GM12878 (cell line): ENCODE data around the gene ADGRD1.

Experiments
- FOXK2 ChIP-seq: fragments of 450-650 bp; IDR thresholded peaks from 2 replicates; pipeline ENCODE4 v1.6.1; 2017; ENCODE audit warnings: mild to moderate bottlenecking, moderate library complexity
- SRF ChIP-seq, 2 experiments: IDR thresholded peaks; 2 replicates each; pipeline ENCODE4 v1.6.1; 2011; ENCODE audit warnings: low read depth in 2 of 2, low read length in 2 of 2, mild to moderate bottlenecking in 1 of 2, moderate library complexity in 1 of 2
- TF ChIP-seq, protein P1 (sequence below), 3 experiments: IDR thresholded peaks in 2 of 3; conservative IDR thresholded peaks in 1 of 3; 2 replicates each; pipeline ENCODE4 v1.5.1; 2011; ENCODE audit warnings: low read depth in 3 of 3, low read length in 3 of 3, mild to moderate bottlenecking in 3 of 3, control low read depth in 2 of 3, moderate library complexity in 2 of 3, inconsistent platforms in 1 of 3, mixed read lengths in 1 of 3; ENCODE audit not compliant: control insufficient read depth in 2 of 3, insufficient read depth in 1 of 3; ENCODE audit errors: extremely low read depth in 1 of 3
- TF ChIP-seq, protein P2 (sequence below): IDR thresholded peaks from 2 replicates; pipeline ENCODE4 v1.6.1; 2012; ENCODE audit warnings: low read depth, low read length, improper control_type of control experiment
- TF ChIP-seq, protein P3 (sequence below): fragments of 450-650 bp; IDR thresholded peaks from 2 replicates; pipeline ENCODE4 v1.6.1; 2017; ENCODE audit warnings: borderline replicate concordance

DNA sequence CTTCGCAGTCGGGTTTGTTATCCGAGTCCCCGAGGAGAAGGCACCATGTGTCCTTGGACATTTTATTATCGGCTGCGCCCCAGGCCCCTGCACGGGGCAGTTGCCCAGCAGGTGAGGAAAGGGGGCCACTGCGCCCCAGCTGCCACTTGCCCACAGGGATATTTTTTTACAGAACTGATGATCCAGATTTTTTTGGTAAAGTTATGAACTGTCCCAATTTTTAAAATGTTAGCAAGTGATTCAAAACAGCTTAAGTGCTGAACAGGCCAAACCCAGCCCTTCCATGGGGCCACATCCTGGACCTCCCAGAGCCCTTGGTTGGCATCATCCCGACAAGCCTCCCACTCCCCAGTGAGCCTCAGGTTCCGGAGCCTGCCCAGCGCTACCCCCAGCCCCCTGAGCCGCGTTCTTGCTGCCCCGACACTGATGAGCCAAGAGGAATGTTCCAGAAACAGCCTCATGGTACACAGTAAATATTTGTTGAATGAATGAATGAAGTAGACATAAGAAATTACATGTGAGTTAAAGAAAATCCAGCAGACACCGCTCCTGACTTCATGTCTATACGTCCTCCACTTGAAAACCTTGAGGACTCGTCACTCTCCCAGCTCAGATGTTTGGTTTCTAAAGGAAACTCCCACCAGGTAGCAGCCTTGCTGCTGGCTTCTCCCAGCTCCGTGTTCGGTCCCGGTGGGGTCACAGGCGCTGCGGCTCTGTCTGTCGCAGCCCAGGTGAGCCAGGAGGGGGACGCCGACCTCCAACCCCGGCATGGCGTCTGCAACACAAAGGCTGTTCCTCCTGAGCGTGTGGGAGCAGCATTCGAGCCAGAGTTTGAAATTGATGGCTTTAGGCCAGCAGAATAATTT is 88.5 kb downstream of the ADGRD1 start:
- no peak for TF ChIP-seq FOXK2
- TF ChIP-seq, protein P1, sequence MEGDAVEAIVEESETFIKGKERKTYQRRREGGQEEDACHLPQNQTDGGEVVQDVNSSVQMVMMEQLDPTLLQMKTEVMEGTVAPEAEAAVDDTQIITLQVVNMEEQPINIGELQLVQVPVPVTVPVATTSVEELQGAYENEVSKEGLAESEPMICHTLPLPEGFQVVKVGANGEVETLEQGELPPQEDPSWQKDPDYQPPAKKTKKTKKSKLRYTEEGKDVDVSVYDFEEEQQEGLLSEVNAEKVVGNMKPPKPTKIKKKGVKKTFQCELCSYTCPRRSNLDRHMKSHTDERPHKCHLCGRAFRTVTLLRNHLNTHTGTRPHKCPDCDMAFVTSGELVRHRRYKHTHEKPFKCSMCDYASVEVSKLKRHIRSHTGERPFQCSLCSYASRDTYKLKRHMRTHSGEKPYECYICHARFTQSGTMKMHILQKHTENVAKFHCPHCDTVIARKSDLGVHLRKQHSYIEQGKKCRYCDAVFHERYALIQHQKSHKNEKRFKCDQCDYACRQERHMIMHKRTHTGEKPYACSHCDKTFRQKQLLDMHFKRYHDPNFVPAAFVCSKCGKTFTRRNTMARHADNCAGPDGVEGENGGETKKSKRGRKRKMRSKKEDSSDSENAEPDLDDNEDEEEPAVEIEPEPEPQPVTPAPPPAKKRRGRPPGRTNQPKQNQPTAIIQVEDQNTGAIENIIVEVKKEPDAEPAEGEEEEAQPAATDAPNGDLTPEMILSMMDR (IDR thresholded peaks at IDR 0.05 in 2 of 3, conservative IDR thresholded peaks at IDR 0.05 in 1 of 3; ENCODE audit: control insufficient read depth in 2 of 3, extremely low read depth in 1 of 3, insufficient read depth in 1 of 3, low read depth in 3 of 3, low read length in 3 of 3): no peak
- TF ChIP-seq, protein P2, sequence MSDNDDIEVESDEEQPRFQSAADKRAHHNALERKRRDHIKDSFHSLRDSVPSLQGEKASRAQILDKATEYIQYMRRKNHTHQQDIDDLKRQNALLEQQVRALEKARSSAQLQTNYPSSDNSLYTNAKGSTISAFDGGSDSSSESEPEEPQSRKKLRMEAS: no peak
- TF ChIP-seq, protein P3, sequence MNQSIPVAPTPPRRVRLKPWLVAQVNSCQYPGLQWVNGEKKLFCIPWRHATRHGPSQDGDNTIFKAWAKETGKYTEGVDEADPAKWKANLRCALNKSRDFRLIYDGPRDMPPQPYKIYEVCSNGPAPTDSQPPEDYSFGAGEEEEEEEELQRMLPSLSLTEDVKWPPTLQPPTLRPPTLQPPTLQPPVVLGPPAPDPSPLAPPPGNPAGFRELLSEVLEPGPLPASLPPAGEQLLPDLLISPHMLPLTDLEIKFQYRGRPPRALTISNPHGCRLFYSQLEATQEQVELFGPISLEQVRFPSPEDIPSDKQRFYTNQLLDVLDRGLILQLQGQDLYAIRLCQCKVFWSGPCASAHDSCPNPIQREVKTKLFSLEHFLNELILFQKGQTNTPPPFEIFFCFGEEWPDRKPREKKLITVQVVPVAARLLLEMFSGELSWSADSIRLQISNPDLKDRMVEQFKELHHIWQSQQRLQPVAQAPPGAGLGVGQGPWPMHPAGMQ: no peak
- no peak for TF ChIP-seq SRF (IDR thresholded peaks at IDR 0.05; ENCODE audit: low read depth in 2 of 2, low read length in 2 of 2)
